ENCODE data around the gene MPPED2. TPM values are rescaled to one million over a fixed set of nuclear protein-coding genes. Genes with fewer than 3 reads are reported as not detected.

Gene MPPED2
- total and polyA plus RNA-seq, 9 donors = 4.0 to 16.8 (median 7.5) TPM

- Histone ChIP-seq H3K27me3 (ENCODE audit: control insufficient read depth, insufficient read depth, low read length) (no peaks in the 10 kb centered on the region), H3K4me1 (ENCODE audit: control insufficient read depth, insufficient read depth, low read length) (no peaks in the 10 kb centered on the region), H3K4me3 (ENCODE audit: low read length) (no peak overlapping the region), H3K27ac (ENCODE audit: low read length) (no peak overlapping the region), H3K36me3 (ENCODE audit: control insufficient read depth, insufficient read depth, low read length) (peaks cover 3% of the 10 kb centered on the region), H3K9me3 (replicated peaks; ENCODE audit: control insufficient read depth, low read depth, low read length) (no peaks in the 10 kb centered on the region)
- 61% methylated on average over 3 of the region's 5 CpGs for WGBS (ENCODE audit: insufficient coverage)
- no peak for DNase-seq
Observed at GRCh38 chr11:30414244-30414643, 171.9 kb downstream of the MPPED2 start.

- no peak overlapping the region for H3K27ac ChIP-seq (ENCODE audit: low read length)
- peaks cover 3% of the 10 kb centered on the region for H3K36me3 ChIP-seq (ENCODE audit: control insufficient read depth, insufficient read depth, low read length)
- no peaks in the 10 kb centered on the region for H3K27me3 ChIP-seq (ENCODE audit: control insufficient read depth, insufficient read depth, low read length)
- DNase-seq = no peak
- H3K9me3 ChIP-seq (replicated peaks; ENCODE audit: control insufficient read depth, low read depth, low read length) = no peaks in the 10 kb centered on the region
- no peak overlapping the region for H3K4me3 ChIP-seq (ENCODE audit: low read length)
- no peaks in the 10 kb centered on the region for H3K4me1 ChIP-seq (ENCODE audit: control insufficient read depth, insufficient read depth, low read length)
- 67% methylated on average over 1 of the region's 2 CpGs for WGBS (ENCODE audit: insufficient coverage)
Observed at GRCh38 chr11:30412509-30412908, 173.6 kb downstream of the MPPED2 start.

- 81% methylated on average over 3 of the region's 7 CpGs for WGBS (ENCODE audit: insufficient coverage)
- peaks cover 3% of the 10 kb centered on the region for H3K36me3 ChIP-seq (ENCODE audit: control insufficient read depth, insufficient read depth, low read length)
- no peak overlapping the region for H3K4me3 ChIP-seq (ENCODE audit: low read length)
- H3K27me3 ChIP-seq (ENCODE audit: control insufficient read depth, insufficient read depth, low read length) = no peaks in the 10 kb centered on the region
- DNase-seq = no peak
- no peak overlapping the region for H3K27ac ChIP-seq (ENCODE audit: low read length)
- H3K9me3 ChIP-seq (replicated peaks; ENCODE audit: control insufficient read depth, low read depth, low read length) = no peaks in the 10 kb centered on the region
- H3K4me1 ChIP-seq (ENCODE audit: control insufficient read depth, insufficient read depth, low read length) = no peaks in the 10 kb centered on the region
Observed at GRCh38 chr11:30411383-30411782, 174.8 kb downstream of the MPPED2 start.

- Histone ChIP-seq H3K36me3 (ENCODE audit: control insufficient read depth, insufficient read depth, low read length) (no peaks in the 10 kb centered on the region), H3K27me3 (ENCODE audit: control insufficient read depth, insufficient read depth, low read length) (no peaks in the 10 kb centered on the region), H3K9me3 (replicated peaks; ENCODE audit: control insufficient read depth, low read depth, low read length) (no peaks in the 10 kb centered on the region), H3K27ac (ENCODE audit: low read length) (no peak overlapping the region), H3K4me3 (ENCODE audit: low read length) (no peak overlapping the region), H3K4me1 (ENCODE audit: control insufficient read depth, insufficient read depth, low read length) (no peaks in the 10 kb centered on the region)
- peak; percentile 61 for DNase-seq
- 56% methylated on average over 10 of the region's 13 CpGs for WGBS (ENCODE audit: insufficient coverage)
Observed at GRCh38 chr11:30406978-30407762, 179.0 kb downstream of the MPPED2 start.

GRCh38 chr11:30405385-30405784 is 180.8 kb downstream of the MPPED2 start:
- H3K4me3 ChIP-seq (ENCODE audit: low read length) = no peak overlapping the region
- no peak overlapping the region for H3K27ac ChIP-seq (ENCODE audit: low read length)
- 67% methylated on average over 1 of the region's 3 CpGs for WGBS (ENCODE audit: insufficient coverage)
- no peaks in the 10 kb centered on the region for H3K4me1 ChIP-seq (ENCODE audit: control insufficient read depth, insufficient read depth, low read length)
- H3K9me3 ChIP-seq (replicated peaks; ENCODE audit: control insufficient read depth, low read depth, low read length) = no peaks in the 10 kb centered on the region
- no peaks in the 10 kb centered on the region for H3K27me3 ChIP-seq (ENCODE audit: control insufficient read depth, insufficient read depth, low read length)
- no peaks in the 10 kb centered on the region for H3K36me3 ChIP-seq (ENCODE audit: control insufficient read depth, insufficient read depth, low read length)
- no peak for DNase-seq

- DNase-seq = no peak
- no peaks in the 10 kb centered on the region for H3K4me1 ChIP-seq (ENCODE audit: control insufficient read depth, insufficient read depth, low read length)
- no peaks in the 10 kb centered on the region for H3K9me3 ChIP-seq (replicated peaks; ENCODE audit: control insufficient read depth, low read depth, low read length)
- no peaks in the 10 kb centered on the region for H3K27me3 ChIP-seq (ENCODE audit: control insufficient read depth, insufficient read depth, low read length)
- H3K27ac ChIP-seq (ENCODE audit: low read length) = no peak overlapping the region
- H3K4me3 ChIP-seq (ENCODE audit: low read length) = no peak overlapping the region
- WGBS (ENCODE audit: insufficient coverage) = 100% methylated on average over 1 of the region's 3 CpGs
- H3K36me3 ChIP-seq (ENCODE audit: control insufficient read depth, insufficient read depth, low read length) = no peaks in the 10 kb centered on the region
Observed at GRCh38 chr11:30404136-30404535, 182.0 kb downstream of the MPPED2 start.

GRCh38 chr11:30395751-30396150 is 190.4 kb downstream of the MPPED2 start:
- Histone ChIP-seq H3K4me3 (ENCODE audit: low read length) (no peak overlapping the region), H3K27me3 (ENCODE audit: control insufficient read depth, insufficient read depth, low read length) (no peaks in the 10 kb centered on the region), H3K9me3 (replicated peaks; ENCODE audit: control insufficient read depth, low read depth, low read length) (no peaks in the 10 kb centered on the region), H3K36me3 (ENCODE audit: control insufficient read depth, insufficient read depth, low read length) (no peaks in the 10 kb centered on the region), H3K4me1 (ENCODE audit: control insufficient read depth, insufficient read depth, low read length) (peaks cover 13% of the 10 kb centered on the region), H3K27ac (ENCODE audit: low read length) (no peak overlapping the region)
- WGBS (ENCODE audit: insufficient coverage) = 41% methylated on average over 7 of the region's 8 CpGs
- no peak for DNase-seq

- peaks cover 23% of the 10 kb centered on the region for H3K4me1 ChIP-seq (ENCODE audit: control insufficient read depth, insufficient read depth, low read length)
- no peak overlapping the region for H3K27ac ChIP-seq (ENCODE audit: low read length)
- H3K27me3 ChIP-seq (ENCODE audit: control insufficient read depth, insufficient read depth, low read length) = no peaks in the 10 kb centered on the region
- DNase-seq = no peak
- no peaks in the 10 kb centered on the region for H3K9me3 ChIP-seq (replicated peaks; ENCODE audit: control insufficient read depth, low read depth, low read length)
- H3K36me3 ChIP-seq (ENCODE audit: control insufficient read depth, insufficient read depth, low read length) = no peaks in the 10 kb centered on the region
- 64% methylated on average over 1 of the region's 1 CpG for WGBS (ENCODE audit: insufficient coverage)
- H3K4me3 ChIP-seq (ENCODE audit: low read length) = no peak overlapping the region
Observed at GRCh38 chr11:30393012-30393411, 193.1 kb downstream of the MPPED2 start.

GRCh38 chr11:30392221-30392784 is 193.8 kb downstream of the MPPED2 start:
- Histone ChIP-seq H3K4me3 (ENCODE audit: low read length) (no peak overlapping the region), H3K27me3 (ENCODE audit: control insufficient read depth, insufficient read depth, low read length) (no peaks in the 10 kb centered on the region), H3K4me1 (ENCODE audit: control insufficient read depth, insufficient read depth, low read length) (peaks cover 28% of the 10 kb centered on the region), H3K36me3 (ENCODE audit: control insufficient read depth, insufficient read depth, low read length) (no peaks in the 10 kb centered on the region), H3K27ac (ENCODE audit: low read length) (peak overlapping the region; percentile 44), H3K9me3 (replicated peaks; ENCODE audit: control insufficient read depth, low read depth, low read length) (no peaks in the 10 kb centered on the region)
- peak; percentile 86 for DNase-seq
- WGBS (ENCODE audit: insufficient coverage) = 11% methylated on average over 3 of the region's 5 CpGs

GRCh38 chr11:30388957-30389356 is 197.2 kb downstream of the MPPED2 start:
- H3K4me1 ChIP-seq (ENCODE audit: control insufficient read depth, insufficient read depth, low read length) = peaks cover 28% of the 10 kb centered on the region
- no CpG with 5 or more reads among the region's 3 CpGs for WGBS (ENCODE audit: insufficient coverage)

More at GRCh38 chr11:30388957-30389356, 197.2 kb downstream of the MPPED2 start:
- H3K36me3 ChIP-seq (ENCODE audit: control insufficient read depth, insufficient read depth, low read length) = no peaks in the 10 kb centered on the region
- no peaks in the 10 kb centered on the region for H3K9me3 ChIP-seq (replicated peaks; ENCODE audit: control insufficient read depth, low read depth, low read length)
- H3K4me3 ChIP-seq (ENCODE audit: low read length) = no peak overlapping the region
- DNase-seq = no peak
- no peak overlapping the region for H3K27ac ChIP-seq (ENCODE audit: low read length)
- no peaks in the 10 kb centered on the region for H3K27me3 ChIP-seq (ENCODE audit: control insufficient read depth, insufficient read depth, low read length)

Data from muscle of leg (tissue), 11 donors.